Parathyroid adenoma (tissue), 2 donors: ENCODE data around the gene RPL29.
"Not testable (repeated sequence)": the region's sequence is repeated elsewhere in the genome, so short reads cannot be mapped to it uniquely, and the experiment has no call there.

Experiments used
- H2AFZ ChIP-seq: fragments of 300-600 bp; sonication (generic); one replicate; pipeline ENCODE4 v1.7.0; 2017; ENCODE audit warnings: antibody characterized with exemption, mild to moderate bottlenecking
- H3K27ac ChIP-seq: fragments of 300-600 bp; sonication (generic); one replicate; pipeline ENCODE4 v1.7.0; 2017
- H3K27me3 ChIP-seq: fragments of 300-600 bp; sonication (generic); one replicate; pipeline ENCODE4 v1.7.0; 2017; ENCODE audit warnings: low read length; ENCODE audit not compliant: control insufficient read depth, insufficient read depth
- H3K36me3 ChIP-seq: fragments of 300-600 bp; sonication (generic); one replicate; pipeline ENCODE4 v1.7.0; 2017; ENCODE audit warnings: low read length; ENCODE audit not compliant: control insufficient read depth, insufficient read depth
- H3K4me1 ChIP-seq: fragments of 300-600 bp; sonication (generic); one replicate; pipeline ENCODE4 v1.7.0; 2017; ENCODE audit warnings: control low read depth
- H3K4me2 ChIP-seq: fragments of 300-600 bp; sonication (generic); one replicate; pipeline ENCODE4 v1.7.0; 2017; ENCODE audit warnings: low read length
- H3K4me3 ChIP-seq: fragments of 300-600 bp; sonication (generic); one replicate; pipeline ENCODE4 v1.7.0; 2017; ENCODE audit warnings: low read depth, low read length
- H3K79me2 ChIP-seq: fragments of 300-600 bp; sonication (generic); one replicate; pipeline ENCODE4 v1.7.0; 2017; ENCODE audit warnings: control low read depth
- H3K9ac ChIP-seq: fragments of 300-600 bp; sonication (generic); one replicate; pipeline ENCODE4 v1.7.0; 2017; ENCODE audit warnings: mild to moderate bottlenecking
- H3K9me3 ChIP-seq: fragments of 300-600 bp; sonication (generic); one replicate; pipeline ENCODE4 v1.7.0; 2017; ENCODE audit warnings: low read length; ENCODE audit not compliant: control insufficient read depth
- TF ChIP-seq, protein P1 (sequence below): fragments of 300-600 bp; sonication (generic); IDR thresholded peaks from one replicate; pipeline ENCODE4 v1.7.0; 2017; ENCODE audit warnings: antibody characterized with exemption, mild to moderate bottlenecking
- donor health status: primary hyperparathyroidism.

Gene RPL29

DNA sequence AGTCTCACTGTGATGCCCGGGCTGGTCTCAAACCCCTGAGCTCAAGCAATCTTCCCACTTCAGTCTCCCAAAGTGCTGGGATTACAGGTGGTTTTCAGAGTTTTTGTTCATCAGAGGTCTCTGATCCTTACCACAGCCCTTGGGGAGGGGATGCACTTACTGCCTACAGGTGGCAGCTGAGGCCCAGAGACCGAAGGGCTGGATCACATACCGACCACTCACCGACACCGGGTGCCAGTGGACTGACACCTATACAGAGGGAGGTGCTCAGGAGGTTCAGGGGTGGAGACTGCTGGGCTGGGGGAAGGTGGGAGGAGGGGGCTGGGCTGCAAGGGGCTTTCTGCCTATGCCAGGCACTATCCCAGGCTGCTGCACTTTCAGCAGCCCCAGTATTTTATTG, 41.1 kb upstream of the RPL29 start:
- Histone ChIP-seq H3K9ac (no peak overlapping the region), H3K27ac (no peak overlapping the region), H3K4me3 (no peak overlapping the region), H3K27me3 (no peaks in the 10 kb centered on the region), H3K79me2 (no peaks in the 10 kb centered on the region), H2AFZ (no peak overlapping the region), H3K36me3 (no peaks in the 10 kb centered on the region), H3K4me1 (no peaks in the 10 kb centered on the region), H3K9me3 (no peaks in the 10 kb centered on the region), H3K4me2 (no peak overlapping the region)
- TF ChIP-seq, protein P1, sequence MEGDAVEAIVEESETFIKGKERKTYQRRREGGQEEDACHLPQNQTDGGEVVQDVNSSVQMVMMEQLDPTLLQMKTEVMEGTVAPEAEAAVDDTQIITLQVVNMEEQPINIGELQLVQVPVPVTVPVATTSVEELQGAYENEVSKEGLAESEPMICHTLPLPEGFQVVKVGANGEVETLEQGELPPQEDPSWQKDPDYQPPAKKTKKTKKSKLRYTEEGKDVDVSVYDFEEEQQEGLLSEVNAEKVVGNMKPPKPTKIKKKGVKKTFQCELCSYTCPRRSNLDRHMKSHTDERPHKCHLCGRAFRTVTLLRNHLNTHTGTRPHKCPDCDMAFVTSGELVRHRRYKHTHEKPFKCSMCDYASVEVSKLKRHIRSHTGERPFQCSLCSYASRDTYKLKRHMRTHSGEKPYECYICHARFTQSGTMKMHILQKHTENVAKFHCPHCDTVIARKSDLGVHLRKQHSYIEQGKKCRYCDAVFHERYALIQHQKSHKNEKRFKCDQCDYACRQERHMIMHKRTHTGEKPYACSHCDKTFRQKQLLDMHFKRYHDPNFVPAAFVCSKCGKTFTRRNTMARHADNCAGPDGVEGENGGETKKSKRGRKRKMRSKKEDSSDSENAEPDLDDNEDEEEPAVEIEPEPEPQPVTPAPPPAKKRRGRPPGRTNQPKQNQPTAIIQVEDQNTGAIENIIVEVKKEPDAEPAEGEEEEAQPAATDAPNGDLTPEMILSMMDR, result no peak

DNA sequence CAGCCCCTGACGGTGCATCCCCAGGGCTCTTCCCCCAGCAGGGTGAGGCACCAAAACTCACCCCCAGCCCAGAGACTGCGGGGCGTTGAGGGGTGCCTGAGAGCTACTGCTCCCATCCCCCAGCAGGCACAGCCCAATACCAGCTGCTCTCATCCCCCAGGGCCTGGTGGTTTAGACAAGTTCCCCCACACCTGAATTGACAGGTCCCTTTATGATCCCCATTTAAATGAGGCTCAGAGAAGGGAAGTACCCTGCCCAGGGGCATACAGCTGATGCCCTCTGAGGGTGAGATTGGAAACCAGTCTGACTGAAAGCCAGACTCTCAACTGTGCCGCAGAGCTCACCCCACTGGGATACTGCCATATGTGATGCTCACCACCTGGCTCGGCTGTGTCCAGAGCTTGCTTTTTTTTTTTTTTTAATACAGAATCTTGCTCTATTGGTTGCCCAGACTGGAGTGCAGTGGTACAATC, 40.6 kb upstream of the RPL29 start:
- H3K27me3 ChIP-seq, result no peaks in the 10 kb centered on the region
- H2AFZ ChIP-seq, result no peak overlapping the region

DNA sequence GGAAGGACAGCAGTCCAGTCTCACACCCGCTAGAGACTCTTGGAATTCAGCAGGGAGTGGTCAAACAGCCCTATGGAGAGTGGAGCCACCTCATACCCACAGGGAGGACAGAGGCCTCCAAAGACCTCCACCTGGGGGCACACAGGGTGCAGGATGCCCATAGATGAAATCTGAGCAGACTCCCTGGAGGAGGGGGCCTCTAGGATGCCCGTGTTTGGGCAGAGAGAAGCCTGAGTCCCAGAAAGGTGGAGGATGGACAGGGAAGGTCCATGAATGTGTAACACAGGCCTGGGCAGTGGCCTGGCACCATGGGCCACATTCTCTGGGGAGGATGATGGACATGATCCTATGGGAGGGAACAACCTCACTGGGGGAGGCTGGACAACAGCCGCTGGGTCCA, 39.0 kb upstream of the RPL29 start:
- no peaks in the 10 kb centered on the region for H3K79me2 ChIP-seq
- no peaks in the 10 kb centered on the region for H3K36me3 ChIP-seq
- TF ChIP-seq, protein P1, result no peak
- no peak overlapping the region for H3K4me2 ChIP-seq
- H3K9me3 ChIP-seq, result no peaks in the 10 kb centered on the region
- no peaks in the 10 kb centered on the region for H3K4me1 ChIP-seq
- H3K27me3 ChIP-seq, result no peaks in the 10 kb centered on the region
- H3K9ac ChIP-seq, result no peak overlapping the region
- H3K27ac ChIP-seq, result no peak overlapping the region
- no peak overlapping the region for H2AFZ ChIP-seq
- no peak overlapping the region for H3K4me3 ChIP-seq

More for the DNA sequence above, 40.6 kb upstream of the RPL29 start:
- Histone ChIP-seq H3K4me3 (no peak overlapping the region), H3K4me1 (no peaks in the 10 kb centered on the region), H3K79me2 (no peaks in the 10 kb centered on the region), H3K36me3 (no peaks in the 10 kb centered on the region), H3K4me2 (no peak overlapping the region), H3K9me3 (no peaks in the 10 kb centered on the region), H3K9ac (no peak overlapping the region), H3K27ac (no peak overlapping the region)
- TF ChIP-seq, protein P1, result no peak

DNA sequence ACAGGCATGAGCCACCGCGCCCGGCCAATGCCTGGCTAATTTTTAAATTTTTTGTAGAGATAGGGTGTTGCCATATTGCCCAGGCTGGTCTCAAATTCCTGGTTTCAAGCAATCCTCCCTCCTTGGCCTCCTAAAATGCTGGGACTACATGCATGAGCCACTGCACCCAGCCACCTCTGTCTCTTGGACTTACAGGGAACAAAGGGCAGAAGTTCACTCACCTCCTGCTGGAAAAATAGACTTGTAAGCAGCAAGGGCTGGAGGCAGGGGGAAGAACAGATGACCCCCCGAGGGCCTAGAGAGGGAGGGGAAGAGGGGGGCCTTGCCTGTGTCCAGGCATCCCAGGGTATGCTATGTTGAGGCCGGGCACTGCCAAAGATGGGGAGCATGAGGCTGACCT, 38.5 kb upstream of the RPL29 start:
- Histone ChIP-seq H3K4me3 (no peak overlapping the region), H3K4me1 (no peaks in the 10 kb centered on the region), H3K4me2 (no peak overlapping the region), H3K27me3 (no peaks in the 10 kb centered on the region), H3K9ac (no peak overlapping the region), H2AFZ (no peak overlapping the region), H3K36me3 (no peaks in the 10 kb centered on the region), H3K79me2 (no peaks in the 10 kb centered on the region), H3K9me3 (no peaks in the 10 kb centered on the region), H3K27ac (no peak overlapping the region)
- TF ChIP-seq, protein P1, result no peak

DNA sequence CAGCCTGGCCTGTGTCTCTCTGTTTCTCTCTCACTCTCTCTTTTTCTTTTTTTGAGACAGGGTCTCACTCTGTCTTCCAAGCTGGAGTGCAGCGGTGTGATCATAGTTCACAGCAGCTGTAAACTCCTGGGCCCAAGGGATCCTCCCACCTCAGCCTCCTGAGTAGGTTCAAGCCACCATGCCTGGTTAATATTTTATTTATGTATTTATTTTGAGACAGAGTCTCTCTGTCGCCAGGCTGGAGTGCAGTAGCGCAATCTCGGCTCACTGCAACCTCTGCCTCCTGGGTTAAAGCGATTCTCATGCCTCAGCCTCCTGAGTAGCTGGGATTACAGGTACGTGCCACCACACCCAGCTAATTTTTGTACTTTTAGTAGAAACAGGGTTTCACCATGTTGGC, 38.1 kb upstream of the RPL29 start:
- not testable (repeated sequence) for H3K9ac ChIP-seq

More for the DNA sequence above, 38.1 kb upstream of the RPL29 start:
- not testable (repeated sequence) for H3K27ac ChIP-seq, H3K4me1 ChIP-seq, H3K4me3 ChIP-seq, H3K9me3 ChIP-seq, H3K36me3 ChIP-seq, H3K27me3 ChIP-seq, H3K4me2 ChIP-seq, H2AFZ ChIP-seq, H3K79me2 ChIP-seq
